Lower lobe of right lung (tissue), 2 donors: Measurements from ENCODE around the gene NINL. TPM values are rescaled to one million over a fixed set of nuclear protein-coding genes. Genes with fewer than 3 reads are reported as not detected.

Experiments
- ATAC-seq, 2 donors: fragments of 200-7000 bp; cut with Tn5 transposase; one replicate each; pipeline ENCODE4 v1.9.1; 2020 to 2022; ENCODE audit warnings: mild to moderate bottlenecking in 2 of 2, moderate library complexity in 2 of 2
- DNase-seq: peaks from one replicate; pipeline ENCODE4 v3.0.0-alpha.2; 2020
- H3K27ac ChIP-seq: fragments of 200-600 bp; one replicate; pipeline ENCODE4 v1.8.0; 2022
- H3K27me3 ChIP-seq: fragments of 200-600 bp; one replicate; pipeline ENCODE4 v1.8.0; 2022; ENCODE audit warnings: low read depth
- H3K36me3 ChIP-seq: fragments of 200-600 bp; one replicate; pipeline ENCODE4 v1.8.0; 2022; ENCODE audit warnings: mild to moderate bottlenecking
- H3K4me1 ChIP-seq: fragments of 200-600 bp; one replicate; pipeline ENCODE4 v1.8.0; 2022
- H3K4me3 ChIP-seq: fragments of 200-600 bp; one replicate; pipeline ENCODE4 v1.8.0; 2022; ENCODE audit warnings: mild to moderate bottlenecking
- H3K9me3 ChIP-seq: fragments of 200-600 bp; one replicate; pipeline ENCODE4 v1.8.0; 2022
- CTCF ChIP-seq: fragments of 200-600 bp; IDR thresholded peaks from one replicate; pipeline ENCODE4 v1.8.0; 2022; ENCODE audit warnings: antibody characterized with exemption, mild to moderate bottlenecking
- intact Hi-C: fragments of 100-400 bp; cut with DNase I; formaldehyde crosslinking; loops from one replicate; pipeline ENCODE4 v1.11.0; 2022
- total RNA-seq: library from RNA; stranded (reverse); fragmentation: NEBNext Ultra II Directional; extraction: Animal tissue kit (Norgen Biotek cat#: 25700); gene quantifications from one replicate; pipeline ENCODE4 v1.2.1, GENCODE V29; 2021
- donor health status: DM: no; HTN: yes; CAD: no; lungs with severe emphysema.

Gene NINL
- total RNA-seq, 1 donor from 2014 or later = 10.7 TPM

- Histone ChIP-seq H3K36me3 (no peaks in the 10 kb centered on the region), H3K27ac (peak overlapping the region; percentile 13), H3K4me1 (peaks cover 24% of the 10 kb centered on the region), H3K27me3 (no peaks in the 10 kb centered on the region), H3K9me3 (no peaks in the 10 kb centered on the region), H3K4me3 (peak overlapping the region; percentile 39)
- TF ChIP-seq CTCF = no peak
- ATAC-seq (peak; percentile 39 to 47), DNase-seq (no peak)
- intact Hi-C loops = no loop called here
Measured at GRCh38 chr20:25538838-25539665, 46.3 kb downstream of the NINL start.

GRCh38 chr20:25537890-25538289 is 47.4 kb downstream of the NINL start:
- Histone ChIP-seq H3K27me3 (no peaks in the 10 kb centered on the region), H3K27ac (no peak overlapping the region), H3K4me1 (peaks cover 24% of the 10 kb centered on the region), H3K9me3 (no peaks in the 10 kb centered on the region), H3K4me3 (no peak overlapping the region), H3K36me3 (no peaks in the 10 kb centered on the region)
- ATAC-seq (no peak), DNase-seq (no peak)
- intact Hi-C loops = no loop called here
- TF ChIP-seq CTCF = no peak

GRCh38 chr20:25535762-25536161 is 49.6 kb downstream of the NINL start:
- Histone ChIP-seq H3K4me1 (peaks cover 12% of the 10 kb centered on the region), H3K9me3 (no peaks in the 10 kb centered on the region), H3K27ac (no peak overlapping the region), H3K27me3 (no peaks in the 10 kb centered on the region), H3K36me3 (no peaks in the 10 kb centered on the region), H3K4me3 (no peak overlapping the region)
- DNase-seq (no peak), ATAC-seq (no peak)
- TF ChIP-seq CTCF = no peak
- intact Hi-C loops = no loop called here

GRCh38 chr20:25534845-25535244 is 50.5 kb downstream of the NINL start:
- intact Hi-C loops = no loop called here
- Histone ChIP-seq H3K27me3 (no peaks in the 10 kb centered on the region), H3K27ac (no peak overlapping the region), H3K4me1 (peaks cover 12% of the 10 kb centered on the region), H3K4me3 (no peak overlapping the region), H3K9me3 (no peaks in the 10 kb centered on the region), H3K36me3 (no peaks in the 10 kb centered on the region)
- TF ChIP-seq CTCF = no peak
- DNase-seq (no peak), ATAC-seq (no peak)

- H3K27me3 ChIP-seq = no peaks in the 10 kb centered on the region
- no peak for TF ChIP-seq CTCF
- intact Hi-C loops = no loop called here
- H3K27ac ChIP-seq = no peak overlapping the region
- H3K4me3 ChIP-seq = no peak overlapping the region
- no peaks in the 10 kb centered on the region for H3K9me3 ChIP-seq
- no peak for ATAC-seq
- no peaks in the 10 kb centered on the region for H3K36me3 ChIP-seq
- peaks cover 6% of the 10 kb centered on the region for H3K4me1 ChIP-seq
- DNase-seq = no peak
Measured at GRCh38 chr20:25533920-25534700, 51.2 kb downstream of the NINL start.
